SK-N-MC (cell line): Measurements from ENCODE around the gene ACTR8.
A peak's percentile ranks its signal among the peaks of the same experiment; 100 is the strongest.

Experiments
- DNase-seq: peaks from one replicate; pipeline ENCODE4 v3.0.0-alpha.2; 2011; ENCODE audit warnings: low read depth, low spot score
- H3K27ac ChIP-seq: fragments of 200-600 bp; sonication (generic); 2 replicates; pipeline ENCODE4 v1.5.1; 2016; ENCODE audit warnings: mixed run types
- H3K36me3 ChIP-seq: fragments of 200-600 bp; sonication (generic); 2 replicates; pipeline ENCODE4 v1.6.1; 2017; ENCODE audit warnings: antibody characterized with exemption, low read length, mixed read lengths; ENCODE audit not compliant: insufficient read depth
- H3K4me3 ChIP-seq: fragments of 200-600 bp; sonication (generic); 2 replicates; pipeline ENCODE4 v1.5.1; 2016
- H3K9ac ChIP-seq: fragments of 200-600 bp; sonication (generic); 2 replicates; pipeline ENCODE4 v1.8.0; 2017; ENCODE audit warnings: mixed run types, mixed read lengths; ENCODE audit not compliant: insufficient read length
- H3K9me3 ChIP-seq: fragments of 200-600 bp; sonication (generic); 2 replicates; pipeline ENCODE4 v1.6.1; 2017; ENCODE audit warnings: low read depth, mild to moderate bottlenecking, antibody characterized with exemption, low read length, moderate library complexity, mixed read lengths
- EZH2 ChIP-seq: fragments of 200-600 bp; sonication (generic); IDR thresholded peaks from one replicate; pipeline ENCODE4 v1.6.1; 2017; ENCODE audit warnings: antibody characterized with exemption
- FOXP2 ChIP-seq: optimal IDR thresholded peaks from 2 replicates; pipeline ENCODE3; 2011; ENCODE audit warnings: mild to moderate bottlenecking, moderate library complexity; ENCODE audit not compliant: insufficient read depth; ENCODE audit errors: extremely low read length, control extremely low read depth
- POLR2AphosphoS5 ChIP-seq: IDR thresholded peaks from 2 replicates; pipeline ENCODE4 v1.6.1; 2012; ENCODE audit warnings: mild to moderate bottlenecking, low read depth, low read length, borderline replicate concordance

Gene ACTR8

DNA sequence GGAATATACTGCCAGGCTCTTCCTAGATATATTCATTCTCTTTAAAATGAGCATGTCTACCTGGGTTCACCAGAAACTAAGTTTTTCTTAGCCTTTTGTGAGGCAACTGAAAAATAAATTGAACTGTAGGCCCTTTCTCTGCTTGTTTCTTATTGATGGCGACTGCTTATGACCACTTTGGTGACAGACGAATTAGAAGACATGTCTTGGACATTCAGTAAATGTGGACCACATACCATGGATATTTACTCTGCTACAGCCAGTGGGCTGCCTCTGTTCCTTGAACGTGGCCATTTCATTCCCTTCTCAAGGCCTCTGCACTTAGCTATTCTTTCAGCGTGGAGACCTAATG is 10.3 kb upstream of the ACTR8 start:
- TF ChIP-seq FOXP2, result no peak
- no peak for TF ChIP-seq EZH2
- TF ChIP-seq POLR2AphosphoS5, result no peak
- no peaks in the 10 kb centered on the region; the same call in 1 of the 2 replicates for H3K36me3 ChIP-seq
- DNase-seq, result no peak
- H3K9ac ChIP-seq, result peak overlapping the region; percentile 76
- H3K4me3 ChIP-seq, result peak overlapping the region; percentile 85
- peak overlapping the region; percentile 74 for H3K27ac ChIP-seq
- H3K9me3 ChIP-seq, result no peaks in the 10 kb centered on the region

DNA sequence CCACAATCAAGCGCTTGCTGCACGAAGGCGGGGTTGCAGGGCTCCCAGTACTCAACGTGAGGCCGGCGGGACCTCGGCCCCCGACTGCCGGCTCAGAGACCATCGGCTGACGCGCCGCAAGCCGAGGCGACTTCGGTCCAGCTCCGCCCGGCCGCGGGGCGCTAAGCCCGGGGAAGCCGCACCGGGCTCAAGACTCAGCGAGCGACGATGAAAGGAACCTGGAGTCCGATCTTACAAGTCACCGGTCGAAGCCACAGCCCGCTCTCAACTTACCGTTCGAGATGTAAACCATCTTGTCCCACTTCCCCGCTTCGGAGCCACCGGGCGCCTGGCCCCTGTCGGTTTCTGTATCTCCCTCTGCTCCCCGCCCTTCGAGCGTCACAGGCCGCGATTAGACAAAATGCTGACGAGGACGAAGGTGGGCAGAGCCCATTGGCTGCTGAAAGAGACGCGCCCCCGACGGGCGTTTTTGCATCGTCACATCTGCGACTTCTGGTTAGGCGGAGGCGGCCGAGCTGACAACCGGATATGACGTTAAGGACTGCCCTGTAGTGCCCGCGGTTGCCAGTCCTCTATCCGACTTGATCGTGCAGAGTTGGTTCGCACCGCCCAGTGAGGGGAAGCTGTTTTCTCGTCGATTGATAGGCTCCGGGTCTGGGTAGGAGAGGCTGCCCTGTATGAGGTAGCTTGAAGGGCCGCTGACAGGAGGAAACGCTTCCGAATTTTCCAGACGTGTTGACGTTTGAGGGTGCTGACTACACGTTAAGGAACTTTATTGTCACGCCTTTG is 9.7 kb upstream of the ACTR8 start, which contains the start of gene SELENOK:
SELENOK (minus strand) TSS at position 363 of the 789 bp plus-strand sequence.
- TF ChIP-seq FOXP2 (no peak), POLR2AphosphoS5 (peak; percentile 76), EZH2 (no peak)

DNA sequence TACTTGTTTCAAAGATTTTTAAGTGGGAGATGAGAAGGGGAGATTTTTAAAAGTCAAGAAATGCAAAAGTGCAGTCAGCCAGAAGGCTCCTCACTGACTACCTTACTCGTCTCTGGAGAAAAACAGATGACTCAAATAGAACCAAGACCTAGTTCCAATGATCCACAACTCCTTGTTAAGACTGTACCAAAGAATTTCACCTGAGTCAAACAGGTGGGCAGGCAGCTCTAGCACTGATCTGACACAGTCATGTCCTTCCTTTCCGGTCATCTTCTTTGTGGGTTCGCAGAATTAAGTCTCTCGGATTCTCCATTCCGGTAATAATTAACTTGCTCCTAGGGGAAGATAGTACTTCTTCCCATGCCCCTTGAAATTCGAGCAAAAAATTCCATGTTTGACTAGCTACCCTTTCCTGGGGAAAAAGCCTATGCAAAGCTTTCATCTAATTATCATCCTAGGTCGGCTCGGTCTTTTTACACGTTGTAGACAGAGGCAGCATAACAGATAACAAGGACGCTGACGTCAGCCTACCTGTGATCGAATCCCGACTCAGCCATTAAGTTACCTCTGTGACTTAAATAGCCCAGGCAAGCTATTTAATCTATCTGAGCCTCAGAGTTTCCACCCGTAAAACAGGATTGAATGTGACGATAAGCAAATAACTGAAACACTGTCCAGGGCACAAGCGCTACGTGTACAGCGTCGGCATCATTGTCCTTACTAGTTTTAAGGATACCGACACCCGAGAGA is 8.9 kb upstream of the ACTR8 start:
- peak overlapping the region; percentile 85 for H3K4me3 ChIP-seq
- H3K36me3 ChIP-seq, result no peaks in the 10 kb centered on the region; the same call in 1 of the 2 replicates
- no peak for DNase-seq
- no peaks in the 10 kb centered on the region for H3K9me3 ChIP-seq
- no peak for TF ChIP-seq POLR2AphosphoS5
- no peak for TF ChIP-seq EZH2
- H3K9ac ChIP-seq, result peak overlapping the region; percentile 83
- H3K27ac ChIP-seq, result no peak overlapping the region

More for the DNA sequence above, 9.7 kb upstream of the ACTR8 start, which contains the start of gene SELENOK:
- H3K9me3 ChIP-seq, result no peaks in the 10 kb centered on the region
- H3K9ac ChIP-seq, result peak within 1 kb of the TSS; percentile 83
- peak within 1 kb of the TSS; percentile 74 for H3K27ac ChIP-seq
- no peaks in the 10 kb centered on the region; the same call in 1 of the 2 replicates for H3K36me3 ChIP-seq
- H3K4me3 ChIP-seq, result peak within 1 kb of the TSS; percentile 85
- DNase-seq, result peak; percentile 75

DNA sequence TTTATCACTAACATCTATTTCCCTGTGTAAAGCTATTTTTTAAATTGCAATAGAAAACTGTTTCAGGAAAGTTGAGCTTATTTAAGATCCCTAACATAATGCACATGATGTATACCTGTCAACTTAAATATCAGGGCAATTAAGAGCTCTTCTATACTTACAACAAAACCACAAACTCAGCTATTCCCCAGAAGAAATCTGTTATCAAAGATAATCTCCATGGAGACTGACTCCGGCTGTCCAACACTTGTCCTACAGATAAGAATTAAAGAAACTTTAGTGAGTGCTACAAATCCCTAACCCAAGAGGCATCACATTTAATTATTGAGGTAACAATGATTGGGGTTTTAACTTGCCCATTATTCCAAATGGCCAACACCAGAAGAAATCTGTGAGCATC is 6.3 kb upstream of the ACTR8 start:
- no peak overlapping the region for H3K4me3 ChIP-seq
- no peaks in the 10 kb centered on the region; the same call in 1 of the 2 replicates for H3K36me3 ChIP-seq
- H3K27ac ChIP-seq, result no peak overlapping the region
- TF ChIP-seq FOXP2, result no peak
- TF ChIP-seq EZH2, result no peak
- no peak for TF ChIP-seq POLR2AphosphoS5
- no peaks in the 10 kb centered on the region for H3K9me3 ChIP-seq
- H3K9ac ChIP-seq, result no peak overlapping the region
- DNase-seq, result no peak

DNA sequence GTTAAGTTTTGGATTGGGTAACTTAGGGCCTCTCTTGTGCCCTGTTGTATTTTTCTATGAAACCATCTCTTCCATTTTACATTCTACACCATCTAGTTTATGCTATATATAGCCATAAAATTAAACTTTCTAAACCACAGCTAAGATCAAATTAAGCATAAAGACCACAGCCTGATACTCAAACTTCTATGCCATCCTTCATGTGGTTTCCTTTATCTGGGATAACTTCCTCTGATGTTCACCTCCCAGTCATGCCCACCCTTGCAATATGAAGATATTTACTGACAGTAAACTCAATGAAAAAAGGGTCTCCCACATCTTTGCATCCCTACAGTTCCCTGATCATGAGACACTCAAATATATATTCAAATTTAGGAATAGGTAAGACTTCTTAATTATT is 5.5 kb upstream of the ACTR8 start:
- Histone ChIP-seq H3K4me3 (no peak overlapping the region), H3K9me3 (no peaks in the 10 kb centered on the region), H3K9ac (no peak overlapping the region), H3K36me3 (no peaks in the 10 kb centered on the region; the same call in 1 of the 2 replicates), H3K27ac (no peak overlapping the region)
- no peak for DNase-seq
- no peak for TF ChIP-seq POLR2AphosphoS5
- TF ChIP-seq EZH2, result no peak
- TF ChIP-seq FOXP2, result no peak

DNA sequence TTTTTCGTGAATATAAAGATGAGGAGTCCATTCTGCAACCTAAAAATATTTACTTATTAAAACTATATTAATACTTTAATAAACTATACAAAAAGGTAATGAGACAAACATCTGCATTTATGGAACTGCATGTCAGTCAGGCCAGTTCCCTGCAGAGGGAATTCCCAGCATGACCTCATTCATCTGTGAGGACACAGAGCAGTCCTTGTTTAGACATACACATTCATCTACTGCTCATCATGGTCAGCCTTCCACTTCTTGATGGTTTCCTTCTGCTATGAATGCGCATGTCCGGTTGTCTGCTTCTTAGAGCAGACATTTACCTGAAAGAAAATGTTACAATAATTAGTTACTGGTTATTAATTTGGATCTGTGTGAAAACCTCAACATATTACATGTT is 3.3 kb upstream of the ACTR8 start:
- Histone ChIP-seq H3K27ac (no peak overlapping the region), H3K36me3 (no peaks in the 10 kb centered on the region; the same call in 1 of the 2 replicates), H3K9me3 (no peaks in the 10 kb centered on the region), H3K4me3 (no peak overlapping the region), H3K9ac (no peak overlapping the region)
- TF ChIP-seq POLR2AphosphoS5, result no peak
- TF ChIP-seq FOXP2, result no peak
- TF ChIP-seq EZH2, result no peak
- DNase-seq, result no peak

DNA sequence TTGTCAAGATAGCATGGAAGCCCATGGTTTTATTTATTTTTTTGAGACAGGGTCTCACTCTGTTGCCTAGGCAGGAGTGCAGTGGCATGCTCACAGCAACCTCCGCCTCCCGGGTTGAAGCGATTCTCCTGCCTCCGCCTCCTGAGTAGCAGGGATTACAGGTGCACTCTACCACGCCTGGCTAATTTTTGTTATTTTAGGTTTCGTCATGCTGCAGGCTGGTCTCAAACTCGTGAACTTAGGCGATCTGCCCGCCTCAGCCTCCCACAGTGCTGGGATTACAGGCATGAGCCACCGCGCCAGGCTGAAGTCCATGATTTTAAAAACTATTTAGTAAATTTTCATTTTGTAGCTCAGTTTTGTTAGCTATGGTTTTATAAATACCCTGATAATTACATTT is 2.7 kb upstream of the ACTR8 start:
- Histone ChIP-seq H3K4me3 (no peak overlapping the region), H3K27ac (no peak overlapping the region), H3K36me3 (peaks cover 3% of the 10 kb centered on the region; the same call in 1 of the 2 replicates), H3K9ac (no peak overlapping the region), H3K9me3 (no peaks in the 10 kb centered on the region)
- TF ChIP-seq POLR2AphosphoS5 (no peak), EZH2 (no peak), FOXP2 (no peak)
- DNase-seq, result no peak

DNA sequence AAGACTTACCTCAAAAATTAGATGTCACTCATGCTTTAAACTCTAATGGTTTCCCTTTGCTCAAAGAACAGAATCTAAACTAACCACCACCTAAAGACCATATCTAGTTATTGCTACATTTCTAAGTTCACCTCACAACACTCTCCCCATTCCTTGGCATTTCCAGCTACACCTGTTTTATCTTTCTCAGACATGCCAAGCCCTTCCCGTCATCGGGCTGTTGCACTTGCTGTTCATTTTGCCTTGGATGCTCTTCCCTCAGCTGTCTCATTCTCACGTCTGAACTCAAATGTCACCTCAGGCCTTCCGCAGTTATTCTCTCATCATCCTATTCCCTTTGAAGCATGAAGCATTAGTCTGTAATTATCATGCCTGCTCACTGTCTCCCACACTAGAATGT is 1.1 kb upstream of the ACTR8 start:
- no peak for DNase-seq
- H3K9me3 ChIP-seq, result no peaks in the 10 kb centered on the region
- no peak overlapping the region for H3K4me3 ChIP-seq
- peaks cover 11% of the 10 kb centered on the region for H3K36me3 ChIP-seq
- no peak overlapping the region for H3K27ac ChIP-seq
- H3K9ac ChIP-seq, result no peak overlapping the region
- TF ChIP-seq POLR2AphosphoS5 (no peak), EZH2 (no peak), FOXP2 (no peak)
